ENCODE measurements around the gene MADCAM1.

- TF ChIP-seq CTCF (conservative IDR thresholded peaks at IDR 0.05; ENCODE audit: low read length) (no peak), EZH2phosphoT487 (IDR thresholded peaks at IDR 0.05; ENCODE audit: borderline replicate concordance, low read depth, low read length) (no peak)
These were observed 2.8 kb downstream of the MADCAM1 start for GRCh38 chr19:498977-499623.

Measured in OCI-LY7 (cell line).